ENCODE measurements around the gene FAM72A. TPM values are rescaled to one million over a fixed set of nuclear protein-coding genes. Genes with fewer than 3 reads are reported as not detected.
A peak's percentile ranks its signal among the peaks of the same experiment; 100 is the strongest.
"Not testable (repeated sequence)": the region's sequence is repeated elsewhere in the genome, so short reads cannot be mapped to it uniquely, and the experiment has no call there.

FAM72A gene
- 10 to 100 TPM in 1 of 5 experiments, 1 to 10 TPM in 3, under 1 TPM in 1; 0.79 to 19.5 (median 1.4) TPM for total RNA-seq
- under 1 TPM in 1 of 2 donors, not detected in 1; 0.60 TPM for polyA plus RNA-seq
- not detected for total RNA-seq

DNA sequence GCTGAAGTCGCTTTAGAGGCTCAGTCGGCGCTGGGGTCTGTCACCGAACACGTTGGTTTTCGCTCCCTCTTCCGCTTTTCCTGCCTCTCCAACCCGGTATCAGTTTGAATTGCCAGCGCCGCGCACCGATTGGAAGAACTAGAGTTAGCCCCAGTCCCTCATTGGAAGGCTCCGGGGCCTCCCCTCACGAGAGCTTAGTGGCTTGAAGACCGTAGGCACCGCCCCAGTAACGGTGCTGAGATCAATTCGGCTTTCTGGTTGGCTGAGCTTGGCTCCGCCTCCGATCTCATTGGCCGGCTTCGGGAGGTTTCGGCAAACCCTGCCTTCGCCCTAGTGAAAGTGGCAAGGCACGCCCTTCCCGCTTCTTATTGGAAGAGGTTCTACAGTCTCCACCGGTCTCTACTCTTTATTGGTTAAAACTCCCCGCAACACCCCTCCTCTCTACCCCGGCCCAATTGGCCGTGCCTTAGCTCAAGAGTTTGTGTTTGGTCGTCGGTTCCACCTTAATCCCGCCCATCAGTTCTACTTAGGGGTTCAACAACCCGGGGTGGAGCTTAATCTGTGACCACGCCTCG, at the start of gene FAM72A:
FAM72A (minus strand) TSS at position 51 of the 575 bp plus-strand sequence. CDS start 814 bp downstream, outside the sequence.
- intact Hi-C loops (cut with micrococcal nuclease); H3K4me1 ChIP-seq (ENCODE audit: control insufficient read depth in 2 of 2, insufficient read depth in 2 of 2, low read length in 2 of 2); H3K27me3 ChIP-seq (ENCODE audit: control insufficient read depth in 2 of 2, insufficient read depth in 2 of 2, low read length in 2 of 2); H3K36me3 ChIP-seq (ENCODE audit: control insufficient read depth in 2 of 3, insufficient read depth in 3 of 3, low read length in 3 of 3); H3K36me3 Mint-ChIP-seq; H3K4me3 ChIP-seq (ENCODE audit: low read length); CTCF ChIA-PET; H3K4me1 Mint-ChIP-seq; H3K9me3 ChIP-seq (ENCODE audit: control insufficient read depth in 2 of 3, low read length in 3 of 3); H3K9me3 Mint-ChIP-seq; POLR2A ChIA-PET; H3K27me3 Mint-ChIP-seq: not testable (repeated sequence)
- H3K27ac ChIP-seq (ENCODE audit: low read depth, low read length): peak within 1 kb of the TSS; percentile 35
- Mint-ChIP-seq H3K4me3 (peak within 1 kb of the TSS; percentile 59 to 91 (median 82)), H3K27ac (peak within 1 kb of the TSS in 6 of 9 donors; percentile 21 to 90 (median 82))
- DNase-seq: peak; percentile 71 to 100 (median 99)
- peak; percentile 89 for ATAC-seq

DNA sequence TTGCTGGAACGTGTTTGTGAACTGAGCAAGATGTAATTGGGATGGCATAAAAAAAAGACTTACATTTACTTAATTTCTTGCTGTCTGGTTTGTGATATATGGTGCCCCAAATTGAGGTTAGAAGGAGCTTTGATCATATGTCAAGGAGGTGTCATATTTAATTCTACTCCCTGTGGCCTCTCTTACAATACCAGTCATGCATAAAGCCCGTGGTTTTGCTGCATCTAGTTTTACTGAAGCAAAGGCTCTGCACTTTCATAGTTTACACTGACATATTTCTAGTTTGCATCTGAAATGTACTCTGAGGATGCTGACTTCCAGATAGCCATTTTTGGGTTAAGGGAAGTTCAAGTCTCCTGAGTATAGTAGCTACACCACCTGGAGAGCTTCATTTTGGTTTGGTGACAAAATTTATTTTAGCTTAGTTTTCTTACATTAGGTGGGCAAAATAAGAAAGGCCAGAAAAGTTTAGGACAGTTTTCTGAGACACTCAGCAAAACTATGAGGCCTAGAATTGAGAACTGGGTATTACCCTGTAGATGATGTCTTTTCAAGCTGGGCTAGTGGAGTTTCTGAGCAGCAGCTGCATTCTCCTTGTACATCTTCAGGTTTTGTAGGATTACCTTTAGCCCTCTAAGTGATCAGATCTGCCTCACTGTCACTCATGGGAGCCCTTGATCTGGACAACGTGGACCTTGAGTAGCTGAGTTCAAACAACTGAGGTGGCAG, 48.5 kb upstream of the FAM72A start:
- intact Hi-C loops (cut with micrococcal nuclease); H3K27me3 ChIP-seq (ENCODE audit: control insufficient read depth in 2 of 2, insufficient read depth in 2 of 2, low read length in 2 of 2); H3K4me3 ChIP-seq (ENCODE audit: low read length); H3K4me1 ChIP-seq (ENCODE audit: control insufficient read depth in 2 of 2, insufficient read depth in 2 of 2, low read length in 2 of 2); ATAC-seq; CTCF ChIA-PET; H3K9me3 ChIP-seq (ENCODE audit: control insufficient read depth in 2 of 3, low read length in 3 of 3); H3K27ac ChIP-seq (ENCODE audit: low read depth, low read length); DNase-seq; H3K36me3 Mint-ChIP-seq; H3K4me1 Mint-ChIP-seq; H3K4me3 Mint-ChIP-seq; H3K27ac Mint-ChIP-seq; H3K36me3 ChIP-seq (ENCODE audit: control insufficient read depth in 2 of 3, insufficient read depth in 3 of 3, low read length in 3 of 3); POLR2A ChIA-PET; H3K9me3 Mint-ChIP-seq; H3K27me3 Mint-ChIP-seq: not testable (repeated sequence)

GRCh38 chr1:206246129-206246886, 43.7 kb upstream of the FAM72A start:
- DNase-seq; H3K36me3 Mint-ChIP-seq; H3K4me1 ChIP-seq (ENCODE audit: control insufficient read depth in 2 of 2, insufficient read depth in 2 of 2, low read length in 2 of 2); H3K36me3 ChIP-seq (ENCODE audit: control insufficient read depth in 2 of 3, insufficient read depth in 3 of 3, low read length in 3 of 3); POLR2A ChIA-PET; ATAC-seq; H3K4me3 ChIP-seq (ENCODE audit: low read length); H3K9me3 ChIP-seq (ENCODE audit: control insufficient read depth in 2 of 3, low read length in 3 of 3); H3K27ac ChIP-seq (ENCODE audit: low read depth, low read length); H3K4me1 Mint-ChIP-seq; H3K27me3 Mint-ChIP-seq; H3K27me3 ChIP-seq (ENCODE audit: control insufficient read depth in 2 of 2, insufficient read depth in 2 of 2, low read length in 2 of 2); H3K9me3 Mint-ChIP-seq; H3K4me3 Mint-ChIP-seq; intact Hi-C loops (cut with micrococcal nuclease); H3K27ac Mint-ChIP-seq; CTCF ChIA-PET: not testable (repeated sequence)

GRCh38 chr1:206245479-206245878, 42.8 kb upstream of the FAM72A start:
- H3K9me3 ChIP-seq (ENCODE audit: control insufficient read depth in 2 of 3, low read length in 3 of 3); H3K27ac Mint-ChIP-seq; CTCF ChIA-PET; POLR2A ChIA-PET; H3K27me3 ChIP-seq (ENCODE audit: control insufficient read depth in 2 of 2, insufficient read depth in 2 of 2, low read length in 2 of 2); ATAC-seq; H3K4me3 ChIP-seq (ENCODE audit: low read length); H3K36me3 Mint-ChIP-seq; H3K9me3 Mint-ChIP-seq; H3K4me1 ChIP-seq (ENCODE audit: control insufficient read depth in 2 of 2, insufficient read depth in 2 of 2, low read length in 2 of 2); intact Hi-C loops (cut with micrococcal nuclease); H3K36me3 ChIP-seq (ENCODE audit: control insufficient read depth in 2 of 3, insufficient read depth in 3 of 3, low read length in 3 of 3); H3K4me1 Mint-ChIP-seq; H3K27ac ChIP-seq (ENCODE audit: low read depth, low read length); H3K27me3 Mint-ChIP-seq; H3K4me3 Mint-ChIP-seq; DNase-seq: not testable (repeated sequence)

DNA sequence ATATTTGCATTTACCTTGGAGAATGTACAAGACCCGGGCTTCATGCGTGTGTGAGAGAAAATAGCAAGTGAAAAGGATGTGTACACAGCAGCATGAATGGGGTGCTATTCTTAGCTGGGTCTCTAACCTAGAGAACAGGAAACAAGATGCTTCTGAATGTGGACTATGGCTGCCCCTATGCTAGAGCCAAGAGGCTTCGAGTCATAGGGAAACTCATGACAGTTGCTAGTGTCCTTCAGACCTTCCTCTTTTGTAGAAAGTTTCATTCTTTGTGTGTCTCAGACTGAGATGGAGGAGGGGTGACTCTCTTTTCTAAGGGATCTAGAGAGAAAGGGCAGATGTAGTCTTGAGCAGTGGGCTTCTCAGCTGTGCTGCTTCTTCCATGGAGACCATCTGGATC, 40.7 kb upstream of the FAM72A start:
- H3K27me3 ChIP-seq (ENCODE audit: control insufficient read depth in 2 of 2, insufficient read depth in 2 of 2, low read length in 2 of 2); H3K27ac Mint-ChIP-seq; H3K4me1 ChIP-seq (ENCODE audit: control insufficient read depth in 2 of 2, insufficient read depth in 2 of 2, low read length in 2 of 2); intact Hi-C loops (cut with micrococcal nuclease); POLR2A ChIA-PET; H3K4me3 ChIP-seq (ENCODE audit: low read length); H3K9me3 ChIP-seq (ENCODE audit: control insufficient read depth in 2 of 3, low read length in 3 of 3); DNase-seq; H3K4me3 Mint-ChIP-seq; H3K36me3 Mint-ChIP-seq; H3K27me3 Mint-ChIP-seq; H3K36me3 ChIP-seq (ENCODE audit: control insufficient read depth in 2 of 3, insufficient read depth in 3 of 3, low read length in 3 of 3); CTCF ChIA-PET; H3K9me3 Mint-ChIP-seq; H3K27ac ChIP-seq (ENCODE audit: low read depth, low read length): not testable (repeated sequence)
- H3K4me1 Mint-ChIP-seq: peaks cover 0 to 12% (median 0%) of the 10 kb centered on the region in 7 donors
- peak; percentile 89 for ATAC-seq

- H3K36me3 Mint-ChIP-seq; H3K27ac ChIP-seq (ENCODE audit: low read depth, low read length); POLR2A ChIA-PET; H3K27me3 ChIP-seq (ENCODE audit: control insufficient read depth in 2 of 2, insufficient read depth in 2 of 2, low read length in 2 of 2); H3K27me3 Mint-ChIP-seq; CTCF ChIA-PET; H3K9me3 ChIP-seq (ENCODE audit: control insufficient read depth in 2 of 3, low read length in 3 of 3); H3K27ac Mint-ChIP-seq; H3K36me3 ChIP-seq (ENCODE audit: control insufficient read depth in 2 of 3, insufficient read depth in 3 of 3, low read length in 3 of 3); H3K4me3 Mint-ChIP-seq; H3K9me3 Mint-ChIP-seq; DNase-seq; H3K4me3 ChIP-seq (ENCODE audit: low read length); H3K4me1 ChIP-seq (ENCODE audit: control insufficient read depth in 2 of 2, insufficient read depth in 2 of 2, low read length in 2 of 2); intact Hi-C loops (cut with micrococcal nuclease): not testable (repeated sequence)
- H3K4me1 Mint-ChIP-seq: peaks cover 0 to 16% (median 0%) of the 10 kb centered on the region in 7 donors
- peak; percentile 75 for ATAC-seq
Observed at GRCh38 chr1:206240288-206240687, 37.6 kb upstream of the FAM72A start.

All from naive thymus-derived CD4-positive, alpha-beta T cell (primary cell).